Keratinocyte (primary cell): ENCODE data around the gene HYI. TPM values are rescaled to one million over a fixed set of nuclear protein-coding genes. Genes with fewer than 3 reads are reported as not detected.

Source experiments
- DNase-seq: peaks from one replicate; pipeline ENCODE4 v3.0.0-alpha.2; 2011; ENCODE audit warnings: low read depth, missing footprints, low spot score
- FAIRE-seq: peaks from 2 replicates; lab custom pipeline; 2011; peaks lifted over from hg19 to GRCh38; lab: Jason Lieb, UNC
- H2AFZ ChIP-seq: 2 replicates; pipeline ENCODE4 v1.6.0; 2012; ENCODE audit warnings: low read length, control low read depth, inconsistent platforms; ENCODE audit not compliant: control insufficient read depth
- H3K27ac ChIP-seq: 2 replicates; pipeline ENCODE4 v1.5.1; 2011; ENCODE audit warnings: low read length; ENCODE audit not compliant: control insufficient read depth, insufficient read depth
- H3K27me3 ChIP-seq: 3 replicates; pipeline ENCODE4 v1.6.0; 2011; ENCODE audit warnings: low read length; ENCODE audit not compliant: control insufficient read depth, insufficient read depth; ENCODE audit errors: extremely low read depth
- H3K36me3 ChIP-seq, 2 experiments: 2 replicates in 1 of 2; 3 replicates in 1 of 2; pipeline ENCODE4 v1.5.1; 2011; ENCODE audit warnings: low read length in 2 of 2, mild to moderate bottlenecking in 1 of 2; ENCODE audit not compliant: control insufficient read depth in 2 of 2, insufficient read depth in 2 of 2; ENCODE audit errors: extremely low read depth in 1 of 2
- H3K4me1 ChIP-seq: 3 replicates; pipeline ENCODE4 v1.5.1; 2011; ENCODE audit warnings: low read length; ENCODE audit not compliant: control insufficient read depth, insufficient read depth; ENCODE audit errors: extremely low read depth
- H3K4me2 ChIP-seq: 3 replicates; pipeline ENCODE4 v1.6.0; 2011; ENCODE audit warnings: low read depth, low read length; ENCODE audit not compliant: control insufficient read depth, insufficient read depth; ENCODE audit errors: extremely low read depth
- H3K4me3 ChIP-seq, 3 experiments: fragments of 200-600 bp in 1 of 3; sonication (generic) in 1 of 3; 2 replicates in 2 of 3; 3 replicates in 1 of 3; pipeline ENCODE4 v1.5.1; 2011 to 2016; ENCODE audit warnings: low read length in 3 of 3, mild to moderate bottlenecking in 3 of 3, control low read depth in 2 of 3, inconsistent platforms in 1 of 3, low read depth in 1 of 3, mixed read lengths in 1 of 3, mixed run types in 1 of 3, moderate library complexity in 1 of 3; ENCODE audit not compliant: control insufficient read depth in 2 of 3, insufficient read depth in 2 of 3; ENCODE audit errors: extremely low read depth in 1 of 3
- H3K79me2 ChIP-seq: 2 replicates; pipeline ENCODE4 v1.6.0; 2012; ENCODE audit warnings: low read length; ENCODE audit not compliant: control insufficient read depth, insufficient read depth
- H3K9ac ChIP-seq: 3 replicates; pipeline ENCODE4 v1.6.0; 2011; ENCODE audit warnings: low read length; ENCODE audit not compliant: control insufficient read depth, insufficient read depth; ENCODE audit errors: extremely low read depth
- H3K9me1 ChIP-seq: 3 replicates; pipeline ENCODE4 v1.6.0; 2011; ENCODE audit warnings: low read length; ENCODE audit not compliant: control insufficient read depth, insufficient read depth; ENCODE audit errors: extremely low read depth
- H3K9me3 ChIP-seq: 2 replicates; pipeline ENCODE4 v1.5.1; 2012; ENCODE audit warnings: low read depth, low read length; ENCODE audit not compliant: control insufficient read depth
- H4K20me1 ChIP-seq: 3 replicates; pipeline ENCODE4 v1.6.0; 2011; ENCODE audit warnings: low read length; ENCODE audit not compliant: control insufficient read depth, insufficient read depth; ENCODE audit errors: extremely low read depth
- CTCF ChIP-seq, 3 experiments: IDR thresholded peaks in 1 of 3; conservative IDR thresholded peaks in 1 of 3; optimal IDR thresholded peaks in 1 of 3; 2 replicates in 2 of 3; 3 replicates in 1 of 3; pipeline versions ENCODE3 to v1.5.1; 2011; ENCODE audit warnings: low read length in 3 of 3, mild to moderate bottlenecking in 3 of 3, moderate library complexity in 2 of 3, control low read depth in 1 of 3, inconsistent platforms in 1 of 3; ENCODE audit not compliant: insufficient read depth in 2 of 3; ENCODE audit errors: extremely low read depth in 1 of 3
- EZH2 ChIP-seq: IDR thresholded peaks from one replicate; pipeline ENCODE4 v1.6.1; 2012; ENCODE audit warnings: inconsistent platforms, mild to moderate bottlenecking, low read length, moderate library complexity
- dilution Hi-C: fragments of 300-500 bp; cut with MboI; formaldehyde crosslinking; loops from one replicate; pipeline ENCODE4 v1.7.0; 2020; ENCODE audit warnings: low sequenced_read_pairs; ENCODE audit not compliant: extremely low pct_ligation_motif_present
- polyA plus RNA-seq, 5 experiments: library from polyadenylated mRNA; depleted of rRNA in 3 of 5; stranded (reverse) in 3 of 5; stranded (forward) in 1 of 5; unstranded in 1 of 5; fragments of >200 nt; gene quantifications; 1 replicate in 1 of 5; 2 replicates in 3 of 5; 3 replicates in 1 of 5; pipeline versions ENCODE4 v1.2.1 to v1.2.3, GENCODE V29; 2011 to 2012; ENCODE audit warnings: missing spikeins in 2 of 5, low read depth in 1 of 5, low replicate concordance in 1 of 5

HYI gene
- polyA plus RNA-seq, 1 donor (not counting 4 experiments of a cell fraction or from before 2014, with no cell fraction given): 26.9 TPM

- Histone ChIP-seq H3K27ac (no peak overlapping the region), H3K27me3 (no peaks in the 10 kb centered on the region), H3K9me1 (no peaks in the 10 kb centered on the region), H3K36me3 (peaks cover 11 to 15% of the 10 kb centered on the region in 2 experiments), H3K79me2 (no peaks in the 10 kb centered on the region), H3K4me1 (no peaks in the 10 kb centered on the region), H2AFZ (no peak overlapping the region), H3K4me2 (no peak overlapping the region), H3K9me3 (no peaks in the 10 kb centered on the region), H4K20me1 (no peaks in the 10 kb centered on the region), H3K4me3 (no peak overlapping the region), H3K9ac (no peak overlapping the region)
- dilution Hi-C loops: no loop called here
- TF ChIP-seq CTCF (optimal IDR thresholded peaks at IDR 0.05 in 1 of 3, IDR thresholded peaks at IDR 0.05 in 1 of 3, conservative IDR thresholded peaks at IDR 0.05 in 1 of 3; ENCODE audit: extremely low read depth in 1 of 3, insufficient read depth in 2 of 3, low read length in 3 of 3) (no peak), EZH2 (no peak)
- DNase-seq (no peak), FAIRE-seq (no peak)
These were observed 43.2 kb downstream of the HYI start for GRCh38 chr1:43410571-43410970.

GRCh38 chr1:43405876-43406234 is 47.9 kb downstream of the HYI start:
- no peak overlapping the region for H3K9ac ChIP-seq
- no peak overlapping the region for H3K4me3 ChIP-seq
- no peaks in the 10 kb centered on the region for H3K9me3 ChIP-seq
- H2AFZ ChIP-seq: no peak overlapping the region
- H3K27ac ChIP-seq: no peak overlapping the region
- no peaks in the 10 kb centered on the region for H4K20me1 ChIP-seq
- TF ChIP-seq EZH2: no peak
- dilution Hi-C loops: no loop called here
- no peak for FAIRE-seq
- H3K36me3 ChIP-seq: peaks cover 21 to 23% of the 10 kb centered on the region in 2 experiments
- H3K9me1 ChIP-seq: no peaks in the 10 kb centered on the region
- no peaks in the 10 kb centered on the region for H3K4me1 ChIP-seq
- no peak overlapping the region for H3K4me2 ChIP-seq
- H3K27me3 ChIP-seq: no peaks in the 10 kb centered on the region
- no peak for DNase-seq
- no peaks in the 10 kb centered on the region for H3K79me2 ChIP-seq

- no peaks in the 10 kb centered on the region for H3K4me1 ChIP-seq
- dilution Hi-C loops: no loop called here
- no peak overlapping the region for H2AFZ ChIP-seq
- TF ChIP-seq CTCF (optimal IDR thresholded peaks at IDR 0.05 in 1 of 3, IDR thresholded peaks at IDR 0.05 in 1 of 3, conservative IDR thresholded peaks at IDR 0.05 in 1 of 3; ENCODE audit: extremely low read depth in 1 of 3, insufficient read depth in 2 of 3, low read length in 3 of 3): no peak
- no peak for TF ChIP-seq EZH2
- DNase-seq (no peak), FAIRE-seq (no peak)
- no peaks in the 10 kb centered on the region for H4K20me1 ChIP-seq
- H3K9me3 ChIP-seq: no peaks in the 10 kb centered on the region
- no peak overlapping the region for H3K27ac ChIP-seq
- H3K27me3 ChIP-seq: no peaks in the 10 kb centered on the region
- peaks cover 21 to 23% of the 10 kb centered on the region in 2 experiments for H3K36me3 ChIP-seq
- H3K79me2 ChIP-seq: no peaks in the 10 kb centered on the region
- H3K9me1 ChIP-seq: no peaks in the 10 kb centered on the region
- H3K4me3 ChIP-seq: no peak overlapping the region
- no peak overlapping the region for H3K4me2 ChIP-seq
- no peak overlapping the region for H3K9ac ChIP-seq
These were observed 48.4 kb downstream of the HYI start for GRCh38 chr1:43405219-43405875.
